BLaER1 treated with 17β-estradiol and CSF1 and Interleukin-3, amounts not matched to agents 10 nM and 100 nM (cell line): ENCODE results near the gene CPNE5.

Experiments used
- H3K27ac ChIP-seq, 11 experiments: shearing (Covaris generic); formaldehyde crosslinking; 2 replicates each; pipeline ENCODE4 v1.8.1; 2022
- H3K27me3 ChIP-seq, 11 experiments: shearing (Covaris generic); formaldehyde crosslinking; 2 replicates each; pipeline ENCODE4 v1.8.1; 2022
- H3K36me3 ChIP-seq, 11 experiments: shearing (Covaris generic); formaldehyde crosslinking; 2 replicates each; pipeline ENCODE4 v1.8.1; 2022
- H3K4me1 ChIP-seq, 10 experiments: shearing (Covaris generic); formaldehyde crosslinking; 2 replicates each; pipeline ENCODE4 v1.8.1; 2022
- H3K4me2 ChIP-seq, 11 experiments: shearing (Covaris generic); formaldehyde crosslinking; 2 replicates each; pipeline ENCODE4 v1.8.1; 2022
- H3K4me3 ChIP-seq, 10 experiments: shearing (Covaris generic); formaldehyde crosslinking; 2 replicates each; pipeline ENCODE4 v1.8.1; 2022
- H3K9ac ChIP-seq, 11 experiments: shearing (Covaris generic); formaldehyde crosslinking; 2 replicates each; pipeline ENCODE4 v1.8.1; 2022
- H3K9me3 ChIP-seq, 11 experiments: shearing (Covaris generic); formaldehyde crosslinking; replicated peaks in 1 of 11; 2 replicates each; pipeline ENCODE4 v1.8.1; 2022
- H4K20me1 ChIP-seq, 11 experiments: shearing (Covaris generic); formaldehyde crosslinking; 2 replicates each; pipeline ENCODE4 v1.8.1; 2022
- Cebpa-rat ChIP-seq, 11 experiments: shearing (Covaris generic); IDR thresholded peaks; 2 replicates each; pipeline ENCODE4 v1.8.1; 2022

The CPNE5 gene

GRCh38 chr6:36759148-36759759 is 80.0 kb downstream of the CPNE5 start:
- Histone ChIP-seq H3K9me3 (no peaks in the 10 kb centered on the region), H3K9ac (peak overlapping the region in 4 of 11 experiments; percentile 12 to 65 (median 39); a peak in 4 of 22 replicates), H3K4me3 (no peak overlapping the region), H4K20me1 (no peaks in the 10 kb centered on the region), H3K36me3 (no peaks in the 10 kb centered on the region), H3K4me2 (peak overlapping the region; percentile 35 to 96 (median 83)), H3K4me1 (peaks cover 72 to 99% (median 93%) of the 10 kb centered on the region in 10 experiments), H3K27me3 (no peaks in the 10 kb centered on the region), H3K27ac (0 out of 22 replicates have a peak overlapping the region, but pooled peaks of 1 of the 11 experiments have one; percentile 4)
- TF ChIP-seq Cebpa-rat (IDR thresholded peaks at IDR 0.05): no peak

GRCh38 chr6:36758516-36759147 is 80.6 kb downstream of the CPNE5 start:
- Histone ChIP-seq H3K27ac (peak overlapping the region in 2 of 11 experiments; percentile 4 to 30; a peak in 3 of 22 replicates), H3K27me3 (no peaks in the 10 kb centered on the region), H4K20me1 (no peaks in the 10 kb centered on the region), H3K9ac (peak overlapping the region in 3 of 11 experiments; percentile 6 to 24 (median 13); a peak in 2 of 22 replicates), H3K4me3 (no peak overlapping the region), H3K4me2 (peak overlapping the region; percentile 6 to 96 (median 51); a peak in 19 of 22 replicates), H3K36me3 (no peaks in the 10 kb centered on the region), H3K9me3 (no peaks in the 10 kb centered on the region), H3K4me1 (peaks cover 78 to 99% (median 94%) of the 10 kb centered on the region in 10 experiments)
- TF ChIP-seq Cebpa-rat (IDR thresholded peaks at IDR 0.05): no peak

GRCh38 chr6:36757943-36758508 is 81.2 kb downstream of the CPNE5 start:
- Histone ChIP-seq H4K20me1 (0 out of 22 replicates have a peak, but pooled peaks cover 0 to under 1% (median 0%) of the 10 kb centered on the region in 11 experiments), H3K9ac (peak overlapping the region in 7 of 11 experiments; percentile 5 to 70 (median 18); a peak in 2 of 22 replicates), H3K4me1 (peaks cover 84 to 99% (median 96%) of the 10 kb centered on the region in 10 experiments), H3K4me3 (no peak overlapping the region), H3K36me3 (no peaks in the 10 kb centered on the region), H3K9me3 (no peaks in the 10 kb centered on the region), H3K27me3 (no peaks in the 10 kb centered on the region), H3K4me2 (peak overlapping the region; percentile 73 to 99 (median 89)), H3K27ac (peak overlapping the region in 7 of 11 experiments; percentile 19 to 86 (median 73); a peak in 7 of 22 replicates)
- TF ChIP-seq Cebpa-rat (IDR thresholded peaks at IDR 0.05): no peak

- peaks cover 92 to 99% (median 98%) of the 10 kb centered on the region in 10 experiments for H3K4me1 ChIP-seq
- no peaks in the 10 kb centered on the region for H3K27me3 ChIP-seq
- H3K4me3 ChIP-seq: peak overlapping the region in 1 of 10 experiments; percentile 13; a peak in 1 of 20 replicates
- peak overlapping the region; percentile 73 to 99 (median 89) for H3K4me2 ChIP-seq
- H3K9me3 ChIP-seq: no peaks in the 10 kb centered on the region
- H4K20me1 ChIP-seq: 0 out of 22 replicates have a peak, but pooled peaks cover 0 to 7% (median 0%) of the 10 kb centered on the region in 11 experiments
- H3K27ac ChIP-seq: peak overlapping the region in 8 of 11 experiments; percentile 39 to 89 (median 78); a peak in 11 of 22 replicates
- no peak for TF ChIP-seq Cebpa-rat (IDR thresholded peaks at IDR 0.05)
- peak overlapping the region in 6 of 11 experiments; percentile 18 to 70 (median 24); a peak in 8 of 22 replicates for H3K9ac ChIP-seq
- H3K36me3 ChIP-seq: no peaks in the 10 kb centered on the region
Measured at GRCh38 chr6:36757206-36757605, 82.0 kb downstream of the CPNE5 start.

- Histone ChIP-seq H3K9me3 (no peaks in the 10 kb centered on the region), H3K27me3 (no peaks in the 10 kb centered on the region), H3K36me3 (no peaks in the 10 kb centered on the region), H3K4me3 (peak overlapping the region in 1 of 10 experiments; percentile 13; a peak in 1 of 20 replicates), H3K4me1 (peaks cover 96 to 100% (median 98%) of the 10 kb centered on the region in 10 experiments), H3K9ac (peak overlapping the region in 7 of 11 experiments; percentile 18 to 70 (median 24); a peak in 9 of 22 replicates), H3K4me2 (peak overlapping the region; percentile 73 to 99 (median 89)), H3K27ac (peak overlapping the region in 9 of 11 experiments; percentile 6 to 89 (median 73); a peak in 15 of 22 replicates), H4K20me1 (0 out of 22 replicates have a peak, but pooled peaks cover 0 to 7% (median 0%) of the 10 kb centered on the region in 11 experiments)
- no peak for TF ChIP-seq Cebpa-rat (IDR thresholded peaks at IDR 0.05)
Measured at GRCh38 chr6:36756786-36757185, 82.5 kb downstream of the CPNE5 start.

GRCh38 chr6:36755435-36756348 is 83.6 kb downstream of the CPNE5 start:
- Histone ChIP-seq H3K9ac (peak overlapping the region in 6 of 11 experiments; percentile 18 to 76 (median 47); a peak in 9 of 22 replicates), H3K27me3 (no peaks in the 10 kb centered on the region), H3K4me1 (peaks cover 86 to 100% (median 98%) of the 10 kb centered on the region in 10 experiments), H3K27ac (peak overlapping the region in 8 of 11 experiments; percentile 41 to 89 (median 82); a peak in 16 of 22 replicates), H3K4me3 (no peak overlapping the region; a peak in 2 of 20 replicates), H3K9me3 (peaks cover 0 to 4% (median 2%) of the 10 kb centered on the region in 11 experiments; a peak in 12 of 22 replicates), H4K20me1 (0 out of 22 replicates have a peak, but pooled peaks cover 0 to 7% (median 0%) of the 10 kb centered on the region in 11 experiments), H3K4me2 (peak overlapping the region; percentile 73 to 99 (median 89)), H3K36me3 (no peaks in the 10 kb centered on the region; a peak in 1 of 22 replicates)
- no peak for TF ChIP-seq Cebpa-rat (IDR thresholded peaks at IDR 0.05)

- peaks cover 8 to 12% (median 11%) of the 10 kb centered on the region in 11 experiments for H3K9me3 ChIP-seq
- peak overlapping the region; percentile 73 to 99 (median 89) for H3K4me2 ChIP-seq
- TF ChIP-seq Cebpa-rat (IDR thresholded peaks at IDR 0.05): no peak
Measured at GRCh38 chr6:36754582-36755434, 84.4 kb downstream of the CPNE5 start.

More at GRCh38 chr6:36754582-36755434, 84.4 kb downstream of the CPNE5 start:
- Histone ChIP-seq H3K27ac (peak overlapping the region in 9 of 11 experiments; percentile 59 to 89 (median 81); a peak in 18 of 22 replicates), H3K9ac (peak overlapping the region in 9 of 11 experiments; percentile 20 to 76 (median 57); a peak in 14 of 22 replicates), H3K27me3 (no peaks in the 10 kb centered on the region), H3K36me3 (no peaks in the 10 kb centered on the region; a peak in 1 of 22 replicates), H3K4me3 (peak overlapping the region in 1 of 10 experiments; percentile 3; a peak in 1 of 20 replicates), H3K4me1 (peaks cover 77 to 93% (median 89%) of the 10 kb centered on the region in 10 experiments), H4K20me1 (0 out of 22 replicates have a peak, but pooled peaks cover 0 to 7% (median 0%) of the 10 kb centered on the region in 11 experiments)
